Ishikawa (cell line): ENCODE results near the gene ESYT2.

ENCODE experiments used
- CEBPB ChIP-seq: IDR thresholded peaks from 2 replicates; pipeline ENCODE4 v1.6.1; 2012
- EP300 ChIP-seq: IDR thresholded peaks from 2 replicates; pipeline ENCODE4 v1.6.1; 2012; ENCODE audit warnings: borderline replicate concordance
- TCF12 ChIP-seq: IDR thresholded peaks from 2 replicates; pipeline ENCODE4 v1.6.1; 2012; ENCODE audit warnings: low read depth
- USF1 ChIP-seq: IDR thresholded peaks from 2 replicates; pipeline ENCODE4 v1.6.1; 2012
- TF ChIP-seq, protein P1 (sequence below): IDR thresholded peaks from 2 replicates; pipeline ENCODE4 v1.6.1; 2012

DNA sequence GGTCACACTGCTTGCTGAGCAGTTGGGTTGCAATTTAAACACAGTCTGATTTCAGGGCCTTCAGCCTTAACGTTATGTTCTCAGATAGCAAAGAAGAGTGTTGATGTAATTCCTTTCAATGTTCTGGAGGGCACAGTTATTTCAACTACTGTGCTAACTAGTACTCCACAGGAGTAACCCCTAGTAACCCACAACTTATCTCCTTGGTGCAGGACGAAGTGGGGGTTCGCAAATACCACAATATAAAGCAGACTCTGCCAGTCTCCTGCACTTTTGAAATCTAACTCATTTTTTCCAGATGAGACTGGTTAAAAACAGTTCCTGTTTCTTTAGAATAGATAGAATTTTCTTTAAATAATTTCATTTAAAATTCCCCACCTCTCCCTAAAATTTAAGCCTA, 77.6 kb downstream of the ESYT2 start:
- TF ChIP-seq CEBPB (no peak), EP300 (no peak), TCF12 (no peak), USF1 (no peak)
- TF ChIP-seq, protein P1, sequence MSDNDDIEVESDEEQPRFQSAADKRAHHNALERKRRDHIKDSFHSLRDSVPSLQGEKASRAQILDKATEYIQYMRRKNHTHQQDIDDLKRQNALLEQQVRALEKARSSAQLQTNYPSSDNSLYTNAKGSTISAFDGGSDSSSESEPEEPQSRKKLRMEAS: no peak
